HL-60/S4 treated with phorbol 12-myristate 13-acetate at 8.2 ng/mL for 4 days and 3 days (cell line): Measurements from ENCODE around the gene SRPRA.

Experiments used
- in situ Hi-C: fragments of 300-500 bp; cut with MboI; formaldehyde crosslinking; loops from 2 replicates; pipeline ENCODE4 v1.15.0; 2022; ENCODE audit warnings: low sequenced_read_pairs

Gene SRPRA

DNA sequence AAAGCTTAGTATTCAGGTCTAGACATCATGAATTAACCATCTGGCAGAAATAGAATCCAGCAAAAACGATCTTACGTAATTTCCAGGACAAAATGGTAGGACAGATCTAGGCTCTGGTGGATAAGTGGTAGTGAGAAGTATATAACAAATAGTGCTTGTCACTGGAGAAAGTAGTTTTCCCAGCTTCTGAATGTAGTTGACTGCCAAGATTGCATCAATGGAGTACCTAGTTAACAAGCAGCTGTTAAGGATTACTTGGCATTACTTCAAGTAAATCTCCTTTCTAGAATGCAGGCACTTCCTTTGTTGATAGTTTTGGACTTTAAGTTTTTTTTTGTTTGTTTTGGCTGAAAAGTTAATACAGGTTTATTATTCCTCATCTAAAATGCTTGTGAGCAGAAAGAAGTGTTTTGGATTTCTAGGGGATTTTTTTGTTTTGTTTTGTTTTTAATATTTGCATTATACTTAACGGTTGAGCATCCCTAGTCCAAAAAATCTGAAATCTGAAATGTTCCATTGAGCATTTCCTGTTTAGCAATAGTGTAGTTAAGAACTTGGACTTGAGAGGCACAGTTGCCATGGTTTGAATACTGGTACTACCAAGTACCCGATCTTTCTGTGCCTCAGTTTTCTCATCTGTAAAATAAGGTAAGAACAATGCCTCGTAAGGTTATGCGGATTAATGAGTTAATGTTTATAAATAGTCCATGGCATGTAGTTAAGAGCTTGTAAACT, 36.8 kb downstream of the SRPRA start:
- in situ Hi-C loops = no loop called here

DNA sequence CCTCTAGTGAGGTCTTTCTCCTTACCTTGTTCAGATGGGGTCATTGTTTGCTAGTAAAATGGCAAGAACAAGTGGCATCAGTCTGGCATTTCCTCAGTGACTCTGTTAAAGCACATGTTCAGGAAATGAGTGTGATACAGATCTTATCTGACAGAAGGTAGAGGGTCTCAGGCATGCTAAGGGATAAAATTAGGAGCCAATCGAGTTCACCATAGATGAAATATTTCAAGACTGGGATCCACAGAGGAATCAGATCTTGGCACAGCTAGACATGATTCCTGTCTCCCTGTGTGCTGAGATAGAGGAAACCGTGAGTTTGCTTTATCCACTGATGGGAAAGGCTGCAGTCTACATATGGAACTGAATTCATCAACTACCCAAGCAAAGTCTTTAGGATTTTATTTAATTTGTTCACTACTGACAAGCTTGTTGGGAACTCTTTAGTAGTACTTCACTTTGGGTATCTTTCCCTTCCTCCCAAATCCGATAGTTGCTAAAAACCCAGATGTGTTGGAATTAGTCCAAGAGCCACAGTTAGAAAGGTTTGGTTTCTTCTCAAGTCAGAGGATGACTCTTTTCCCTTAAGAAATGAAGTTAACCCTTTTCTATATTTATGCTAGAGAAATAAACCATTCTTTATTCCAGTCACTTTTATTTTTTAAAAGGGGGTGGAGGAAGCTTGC, 38.7 kb downstream of the SRPRA start:
- in situ Hi-C loops = no loop called here

DNA sequence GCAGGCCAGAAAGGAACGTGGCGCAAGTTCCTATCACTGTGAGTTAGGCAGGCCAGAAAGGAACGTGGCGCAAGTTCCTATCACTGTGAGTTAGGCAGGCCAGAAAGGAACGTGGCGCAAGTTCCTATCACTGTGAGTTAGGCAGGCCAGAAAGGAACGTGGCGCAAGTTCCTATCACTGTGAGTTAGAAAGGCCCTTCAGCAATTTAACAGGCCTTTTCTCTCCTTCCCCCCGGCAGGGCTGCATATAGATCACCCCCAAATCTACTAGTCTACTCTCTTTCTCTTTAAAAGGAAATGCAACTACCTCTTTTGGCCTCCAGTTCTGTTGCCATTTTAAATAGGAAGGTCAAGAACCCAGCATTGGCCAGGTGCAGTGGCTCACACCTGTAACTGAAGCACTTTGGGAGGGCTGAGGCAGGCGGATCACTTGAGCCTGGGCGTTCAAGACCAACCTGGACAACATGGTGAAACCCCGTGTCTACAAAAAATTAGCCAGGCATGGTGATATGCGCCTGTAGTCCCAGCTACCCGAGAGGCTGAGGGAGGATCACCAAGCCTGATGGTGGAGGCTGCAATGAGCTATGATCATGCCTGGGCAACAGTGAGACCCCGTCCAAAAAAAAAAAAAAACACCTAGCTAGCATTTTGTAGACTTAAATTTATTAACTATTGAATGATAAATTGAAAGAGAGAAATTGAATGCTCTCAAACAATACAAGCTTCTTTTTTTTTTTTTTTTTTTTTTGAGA, 42.2 kb downstream of the SRPRA start:
- in situ Hi-C loops = no loop called here

DNA sequence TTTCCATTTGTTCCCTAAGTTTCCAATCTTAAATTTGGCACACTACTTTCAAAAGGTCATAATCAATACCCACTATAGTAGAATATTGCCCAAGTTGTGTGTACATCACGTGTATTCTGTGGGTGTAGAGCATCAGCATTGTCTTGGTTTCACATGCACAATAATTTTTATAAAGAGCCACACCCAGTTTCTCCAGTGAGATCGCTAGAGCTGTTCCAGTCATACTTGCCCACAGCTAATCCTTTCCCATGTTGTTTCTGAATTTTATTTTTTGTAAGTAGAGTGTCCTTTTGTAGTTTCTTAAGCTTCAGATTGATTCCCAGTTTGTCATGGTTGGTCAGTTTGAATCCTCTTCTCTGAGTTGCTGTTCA, 43.4 kb downstream of the SRPRA start:
- in situ Hi-C loops = no loop called here

DNA sequence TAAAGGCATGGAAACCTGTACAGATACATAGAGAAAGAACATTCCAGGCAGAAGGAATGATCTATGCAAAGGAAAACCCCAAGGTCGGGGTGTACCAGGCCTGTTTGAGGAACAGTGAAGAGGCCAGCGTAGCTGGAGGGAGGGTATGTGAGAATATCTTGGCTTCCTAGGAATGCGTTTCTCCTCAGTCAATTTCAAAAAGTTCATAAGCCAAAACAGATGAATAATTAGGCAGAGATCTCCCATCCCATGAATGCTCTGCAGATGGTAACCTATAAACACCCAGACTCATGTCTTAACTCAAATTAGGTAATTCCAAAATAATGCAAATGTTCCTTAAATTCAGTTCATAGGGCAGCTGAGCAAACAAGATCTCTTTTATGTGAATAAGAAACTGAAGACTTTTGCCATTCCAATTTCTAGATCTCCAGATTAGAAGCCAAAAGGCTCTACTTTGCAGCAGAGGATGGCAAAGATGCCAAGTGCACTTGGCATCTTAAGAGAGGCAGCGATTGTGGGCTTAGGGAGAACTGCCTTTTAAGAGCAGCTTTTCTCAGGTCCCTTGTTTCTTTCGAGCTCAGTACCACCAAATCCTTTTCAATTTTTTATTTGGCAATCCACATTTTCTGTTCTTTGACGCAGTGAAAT, 43.9 kb downstream of the SRPRA start:
- in situ Hi-C loops = no loop called here

DNA sequence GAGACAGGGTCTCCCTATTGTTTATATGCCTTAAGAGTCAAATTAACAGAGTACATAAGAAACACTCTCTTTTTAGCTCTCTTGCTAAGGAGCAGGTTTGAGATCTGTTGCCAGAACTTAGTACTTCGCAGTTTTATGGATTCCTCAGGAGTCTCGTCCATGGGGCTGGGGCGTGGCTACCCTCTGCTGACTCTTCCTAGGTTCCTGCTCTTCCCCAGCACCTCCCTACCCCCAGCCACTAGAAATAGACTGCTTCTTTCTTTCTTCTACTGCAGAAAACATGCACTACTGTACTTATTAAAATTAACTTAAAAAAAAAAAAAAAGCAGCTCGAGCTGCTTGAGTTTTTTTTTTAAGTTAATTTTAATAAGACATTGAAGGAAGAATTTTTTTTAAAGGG, 49.1 kb downstream of the SRPRA start:
- in situ Hi-C loops = no loop called here

DNA sequence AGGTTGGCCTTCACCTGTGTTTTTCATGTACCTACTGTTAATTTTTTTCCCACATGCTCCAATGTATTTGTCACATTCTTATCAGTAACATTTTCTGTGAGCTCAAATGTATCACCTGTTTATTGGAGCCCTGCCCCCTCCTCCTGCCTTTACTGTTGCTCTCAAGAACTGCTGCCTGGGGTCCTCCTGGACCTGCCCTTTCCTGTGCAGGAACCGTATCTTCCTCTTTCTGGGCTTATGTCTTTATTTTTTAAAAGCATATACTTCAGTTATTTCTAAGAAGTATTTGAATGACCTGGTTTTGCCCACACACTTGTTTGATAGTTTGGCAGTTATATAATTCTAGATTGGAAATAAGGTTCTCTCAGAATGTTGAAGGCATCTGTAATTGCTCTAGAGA, 51.2 kb downstream of the SRPRA start:
- in situ Hi-C loops = no loop called here

DNA sequence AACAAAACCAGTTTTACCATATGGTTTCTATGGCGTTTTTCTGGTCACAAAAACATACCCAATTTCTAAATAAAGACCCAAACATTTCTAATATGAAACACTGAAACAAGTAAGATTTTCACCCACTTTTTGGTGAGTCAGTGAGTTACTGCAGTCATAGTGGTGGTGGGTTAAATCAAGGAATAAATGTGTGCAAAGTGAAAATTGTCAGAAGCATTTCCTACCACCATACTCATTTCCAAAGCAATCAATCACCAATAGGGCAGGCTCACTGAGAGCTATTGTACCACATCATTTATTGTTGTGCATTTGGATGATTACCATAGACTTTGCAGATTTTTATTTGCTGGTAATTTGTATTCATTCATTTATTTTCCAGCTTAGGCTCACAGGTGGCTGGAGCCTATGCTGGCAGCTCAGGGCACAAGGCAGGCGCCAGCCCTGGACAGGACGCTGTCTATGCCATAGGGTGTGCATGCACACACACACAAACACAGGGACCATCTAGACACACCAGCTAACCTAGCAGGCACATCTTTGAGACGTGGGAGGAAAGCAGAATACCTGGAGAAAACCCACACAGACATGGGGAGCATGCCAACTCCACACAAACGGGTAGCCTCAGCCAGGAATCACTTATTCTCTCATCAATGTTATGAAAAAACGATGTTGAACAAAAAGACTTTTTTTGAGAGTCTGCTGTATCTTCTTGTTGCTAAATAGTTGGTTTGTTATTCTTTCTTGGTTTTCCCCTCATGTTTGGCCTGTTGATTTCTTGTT, 52.0 kb downstream of the SRPRA start:
- in situ Hi-C loops = no loop called here

DNA sequence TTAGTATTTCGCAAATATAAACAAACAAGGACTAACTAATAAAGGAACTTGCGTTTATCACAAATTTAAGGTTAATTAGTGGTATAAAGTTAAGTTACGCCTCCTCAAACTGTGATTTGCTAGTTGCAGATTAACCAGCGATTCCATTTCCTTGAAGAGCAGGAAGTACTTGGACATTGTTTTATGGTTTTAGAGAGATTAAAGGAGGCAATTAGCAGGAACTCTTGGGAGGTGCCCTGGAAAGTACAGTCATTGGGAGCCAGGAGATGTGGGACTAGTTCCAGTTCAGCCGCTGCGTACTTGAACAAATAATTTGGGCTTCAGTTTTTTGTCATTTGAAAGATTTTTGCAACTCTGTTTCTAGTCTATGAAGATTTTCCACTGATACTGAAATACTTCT, 53.9 kb downstream of the SRPRA start:
- in situ Hi-C loops = no loop called here

DNA sequence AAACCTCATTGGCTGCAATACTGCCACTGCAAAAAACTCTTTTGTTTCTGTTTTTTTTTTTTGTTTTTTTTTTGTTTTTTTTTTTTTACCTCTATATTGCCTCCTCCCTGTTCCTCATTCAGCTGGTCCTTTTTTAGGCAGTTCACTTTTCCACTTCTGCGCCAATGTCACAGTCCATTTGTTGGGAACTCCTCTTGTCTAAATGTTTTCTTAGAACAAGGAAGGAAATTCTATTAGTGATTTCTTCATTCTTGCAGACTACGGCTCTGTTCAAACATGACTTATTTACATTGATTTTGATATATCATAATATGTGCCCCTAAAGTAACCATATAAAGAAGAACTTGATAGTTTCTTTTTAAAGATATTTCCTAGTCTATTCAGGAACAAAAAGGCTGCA, 54.3 kb downstream of the SRPRA start:
- in situ Hi-C loops = no loop called here
